Retinal pigment epithelial cell (primary cell): ENCODE data around the gene CALHM6.
A peak's percentile ranks its signal among the peaks of the same experiment; 100 is the strongest.

Experiments
- DNase-seq: peaks from one replicate; pipeline ENCODE4 v3.0.0-alpha.2; 2010; ENCODE audit warnings: low read depth
- H3K4me3 ChIP-seq: 2 replicates; pipeline ENCODE4 v1.5.1; 2011; ENCODE audit warnings: mild to moderate bottlenecking, low read length, control low read depth, moderate library complexity
- TF ChIP-seq, protein P1 (sequence below): conservative IDR thresholded peaks from 2 replicates; pipeline ENCODE4 v1.5.1; 2011; ENCODE audit warnings: low read depth, low read length, control low read depth, inconsistent platforms

The CALHM6 gene

DNA sequence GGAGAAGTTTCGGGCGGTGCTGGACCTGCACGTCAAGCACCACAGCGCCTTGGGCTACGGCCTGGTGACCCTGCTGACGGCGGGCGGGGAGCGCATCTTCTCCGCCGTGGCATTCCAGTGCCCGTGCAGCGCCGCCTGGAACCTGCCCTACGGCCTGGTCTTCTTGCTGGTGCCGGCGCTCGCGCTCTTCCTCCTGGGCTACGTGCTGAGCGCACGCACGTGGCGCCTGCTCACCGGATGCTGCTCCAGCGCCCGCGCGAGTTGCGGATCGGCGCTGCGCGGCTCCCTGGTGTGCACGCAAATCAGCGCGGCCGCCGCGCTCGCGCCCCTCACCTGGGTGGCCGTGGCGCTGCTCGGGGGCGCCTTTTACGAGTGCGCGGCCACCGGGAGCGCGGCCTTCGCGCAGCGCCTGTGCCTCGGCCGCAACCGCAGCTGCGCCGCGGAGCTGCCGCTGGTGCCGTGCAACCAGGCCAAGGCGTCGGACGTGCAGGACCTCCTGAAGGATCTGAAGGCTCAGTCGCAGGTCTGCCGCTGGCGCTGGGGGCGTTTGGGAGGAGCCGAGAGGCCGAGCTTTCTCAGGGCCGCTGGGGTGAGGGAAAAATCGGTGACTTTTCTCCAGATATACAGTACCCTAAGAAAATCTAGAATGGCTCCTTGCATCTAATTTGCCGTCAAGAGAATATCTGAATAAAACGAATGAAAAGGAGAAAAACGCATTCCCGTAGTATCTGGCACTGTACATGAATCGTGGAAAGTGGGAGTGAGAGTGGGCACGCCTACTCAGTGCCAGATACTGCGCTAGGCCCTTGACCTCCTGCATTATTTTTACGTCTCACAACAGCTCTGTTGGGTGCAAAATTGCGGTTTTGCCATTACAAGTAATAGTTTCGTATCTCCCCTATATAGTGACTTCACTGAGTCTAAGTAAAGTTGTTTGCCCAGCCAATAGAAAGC, 1.0 kb downstream of the CALHM6 start:
- TF ChIP-seq, protein P1, sequence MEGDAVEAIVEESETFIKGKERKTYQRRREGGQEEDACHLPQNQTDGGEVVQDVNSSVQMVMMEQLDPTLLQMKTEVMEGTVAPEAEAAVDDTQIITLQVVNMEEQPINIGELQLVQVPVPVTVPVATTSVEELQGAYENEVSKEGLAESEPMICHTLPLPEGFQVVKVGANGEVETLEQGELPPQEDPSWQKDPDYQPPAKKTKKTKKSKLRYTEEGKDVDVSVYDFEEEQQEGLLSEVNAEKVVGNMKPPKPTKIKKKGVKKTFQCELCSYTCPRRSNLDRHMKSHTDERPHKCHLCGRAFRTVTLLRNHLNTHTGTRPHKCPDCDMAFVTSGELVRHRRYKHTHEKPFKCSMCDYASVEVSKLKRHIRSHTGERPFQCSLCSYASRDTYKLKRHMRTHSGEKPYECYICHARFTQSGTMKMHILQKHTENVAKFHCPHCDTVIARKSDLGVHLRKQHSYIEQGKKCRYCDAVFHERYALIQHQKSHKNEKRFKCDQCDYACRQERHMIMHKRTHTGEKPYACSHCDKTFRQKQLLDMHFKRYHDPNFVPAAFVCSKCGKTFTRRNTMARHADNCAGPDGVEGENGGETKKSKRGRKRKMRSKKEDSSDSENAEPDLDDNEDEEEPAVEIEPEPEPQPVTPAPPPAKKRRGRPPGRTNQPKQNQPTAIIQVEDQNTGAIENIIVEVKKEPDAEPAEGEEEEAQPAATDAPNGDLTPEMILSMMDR, result no peak
- no peak for DNase-seq
- H3K4me3 ChIP-seq, result peak overlapping the region; percentile 31

- DNase-seq, result no peak
- no peak overlapping the region for H3K4me3 ChIP-seq
- TF ChIP-seq, protein P1, result no peak
Measured at GRCh38 chr6:116463301-116463700, 2.1 kb downstream of the CALHM6 start.

DNA sequence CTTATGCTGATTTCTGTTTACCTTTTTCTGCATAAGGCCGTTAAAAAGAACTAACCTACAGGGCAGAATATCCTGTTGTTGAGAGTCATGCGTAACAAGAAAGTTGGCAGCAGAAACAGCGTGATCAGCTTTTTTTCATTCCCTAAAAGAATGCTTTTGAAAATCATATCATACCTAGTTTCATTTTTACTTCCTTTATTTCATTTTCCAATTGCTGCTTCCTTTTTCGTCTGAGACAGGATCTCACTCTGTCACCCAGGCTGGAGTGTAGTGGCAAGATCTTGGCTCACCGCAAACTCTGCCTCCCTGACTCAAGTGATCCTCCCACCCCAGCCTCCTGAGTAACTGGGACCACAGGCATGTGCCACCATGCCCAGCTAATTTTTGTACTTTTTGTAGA, 4.1 kb downstream of the CALHM6 start:
- no peak overlapping the region for H3K4me3 ChIP-seq
- no peak for DNase-seq

DNA sequence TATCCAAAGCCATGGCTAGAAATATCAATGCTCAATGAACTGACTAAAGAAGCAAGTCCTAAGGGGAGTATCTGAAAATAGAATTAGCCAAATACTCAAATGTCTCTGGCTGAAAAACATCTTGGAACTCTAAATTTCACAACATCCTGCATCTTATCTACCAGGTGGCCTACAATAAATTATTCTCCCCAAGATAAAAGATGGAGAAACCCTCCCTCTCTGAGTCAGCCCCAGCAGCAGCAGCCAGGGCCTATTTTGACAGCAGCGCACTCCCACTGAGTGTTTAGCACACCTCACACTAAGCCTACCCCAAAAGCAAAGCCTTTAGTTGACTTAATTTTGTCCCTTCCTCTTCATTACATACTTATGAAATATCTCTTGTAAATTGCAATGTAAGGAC, 5.9 kb downstream of the CALHM6 start:
- no peak for DNase-seq
- no peak overlapping the region for H3K4me3 ChIP-seq
- TF ChIP-seq, protein P1, result no peak

More for the DNA sequence above, 4.1 kb downstream of the CALHM6 start:
- TF ChIP-seq, protein P1, result no peak

- DNase-seq, result no peak
- H3K4me3 ChIP-seq, result no peak overlapping the region
- TF ChIP-seq, protein P1, result no peak
Measured at GRCh38 chr6:116467514-116467913, 6.3 kb downstream of the CALHM6 start.

- H3K4me3 ChIP-seq, result no peak overlapping the region
- TF ChIP-seq, protein P1, result no peak
Measured at GRCh38 chr6:116468293-116468692, 7.1 kb downstream of the CALHM6 start.

GRCh38 chr6:116471531-116471930, 10.4 kb downstream of the CALHM6 start:
- TF ChIP-seq, protein P1, result no peak
- H3K4me3 ChIP-seq, result no peak overlapping the region
- DNase-seq, result no peak

More at GRCh38 chr6:116468293-116468692, 7.1 kb downstream of the CALHM6 start:
- no peak for DNase-seq
